ENCODE results near the gene SRL.

- TF ChIP-seq CTCF (IDR thresholded peaks at IDR 0.05; ENCODE audit: low read depth, low read length, poor library complexity, severe bottlenecking) (no peak), EZH2phosphoT487 (IDR thresholded peaks at IDR 0.05; ENCODE audit: borderline replicate concordance, low read length) (no peak)
Measured at GRCh38 chr16:4233431-4233830, 8.4 kb downstream of the SRL start.

All from DOHH2 (cell line).